Cerebellar nuclear complex (tissue), 1 donor: ENCODE measurements around the gene CDC6.

Source experiments
- DNase-seq, 2 experiments: peaks; one replicate each; lab custom pipeline; 2025; lab: John Stamatoyannopoulos, UW

CDC6 gene

GRCh38 chr17:40287494-40288369 is at the start of gene CDC6:
Gene CDC6, plus strand, starts transcription at chr17:40287879. Its CDS starts 1,542 bp downstream, at chr17:40289421.
- peak; percentile 96 for DNase-seq

GRCh38 chr17:40241252-40241834 is 46.3 kb upstream of the CDC6 start:
- no peak for DNase-seq

GRCh38 chr17:40242774-40243173 is 44.9 kb upstream of the CDC6 start:
- no peak for DNase-seq

- no peak for DNase-seq
Observed at GRCh38 chr17:40243761-40244160, 43.9 kb upstream of the CDC6 start.

- no peak for DNase-seq
Observed at GRCh38 chr17:40244255-40244654, 43.4 kb upstream of the CDC6 start.

GRCh38 chr17:40247926-40248495 is 39.7 kb upstream of the CDC6 start:
- no peak for DNase-seq

GRCh38 chr17:40248507-40248906 is 39.2 kb upstream of the CDC6 start:
- no peak for DNase-seq

GRCh38 chr17:40251576-40251975 is 36.1 kb upstream of the CDC6 start:
- no peak for DNase-seq

GRCh38 chr17:40253565-40253964 is 34.1 kb upstream of the CDC6 start:
- no peak for DNase-seq

GRCh38 chr17:40259505-40259904 is 28.2 kb upstream of the CDC6 start:
- DNase-seq: no peak

GRCh38 chr17:40260528-40260927 is 27.2 kb upstream of the CDC6 start:
- no peak for DNase-seq

- no peak for DNase-seq
Observed at GRCh38 chr17:40264458-40265185, 23.1 kb upstream of the CDC6 start.

- no peak for DNase-seq
Observed at GRCh38 chr17:40265337-40265736, 22.3 kb upstream of the CDC6 start.

- no peak for DNase-seq
Observed at GRCh38 chr17:40266882-40267281, 20.8 kb upstream of the CDC6 start.

GRCh38 chr17:40268141-40268712 is 19.5 kb upstream of the CDC6 start:
- DNase-seq: no peak

GRCh38 chr17:40278414-40278813 is 9.3 kb upstream of the CDC6 start:
- DNase-seq: no peak

GRCh38 chr17:40279402-40279801 is 8.3 kb upstream of the CDC6 start:
- no peak for DNase-seq

- DNase-seq: no peak
Observed at GRCh38 chr17:40281663-40282062, 6.0 kb upstream of the CDC6 start.

GRCh38 chr17:40283662-40284061 is 4.0 kb upstream of the CDC6 start:
- DNase-seq: no peak

- no peak for DNase-seq
Observed at GRCh38 chr17:40284085-40284713, 3.5 kb upstream of the CDC6 start.

GRCh38 chr17:40286473-40286872 is 1.2 kb upstream of the CDC6 start:
- no peak for DNase-seq

- DNase-seq: no peak
Observed at GRCh38 chr17:40287159-40287493, 553 bp upstream of the CDC6 start.
